ENCODE measurements around the gene SELENOO. TPM values are rescaled to one million over a fixed set of nuclear protein-coding genes. Genes with fewer than 3 reads are reported as not detected.

SELENOO gene
- total RNA-seq, 1 experiment from 2014 or later, result 9.4 TPM

DNA sequence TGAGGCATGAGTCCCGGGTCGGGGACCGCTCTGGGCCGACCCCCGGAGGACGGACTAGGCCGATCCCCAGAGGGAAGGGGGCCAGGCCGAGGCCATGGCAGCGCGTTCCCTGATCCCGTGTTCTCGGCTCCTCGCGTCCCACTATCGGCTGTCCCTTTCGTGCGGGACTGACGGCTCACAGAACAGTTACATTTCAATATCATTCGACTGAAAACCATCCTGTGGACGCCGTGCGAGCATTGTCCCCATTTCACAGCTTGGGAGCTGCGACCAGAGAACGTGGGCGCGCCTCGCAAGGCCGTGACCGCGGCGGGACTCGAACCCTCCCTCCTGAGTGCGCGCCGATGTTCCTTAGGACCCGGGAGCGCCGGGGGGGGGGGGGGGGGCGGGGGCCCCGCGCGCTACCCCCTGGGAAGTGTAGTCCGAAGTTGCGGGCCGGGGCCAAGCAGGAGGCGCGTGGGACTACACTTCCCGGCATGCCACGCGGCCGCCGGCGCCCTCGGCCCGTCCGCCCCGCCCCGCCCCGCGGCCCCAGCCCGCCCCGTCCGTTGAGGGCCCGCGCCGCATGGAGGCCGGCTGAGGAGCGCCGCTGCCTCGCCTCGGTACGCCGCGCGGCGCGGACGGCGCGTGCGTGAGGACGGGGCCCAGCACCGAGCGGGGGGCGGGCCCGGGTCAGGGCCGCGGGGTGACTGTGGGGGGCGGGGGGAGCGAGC is 15.3 kb upstream of the SELENOO start, which contains the start of gene TRABD:
TSS of gene TRABD (plus strand) at position 539 of the 713 bp plus-strand sequence. CDS start 7,148 bp downstream, outside the sequence.
- DNase-seq (ENCODE audit: low read depth), result peak; percentile 82

DNA sequence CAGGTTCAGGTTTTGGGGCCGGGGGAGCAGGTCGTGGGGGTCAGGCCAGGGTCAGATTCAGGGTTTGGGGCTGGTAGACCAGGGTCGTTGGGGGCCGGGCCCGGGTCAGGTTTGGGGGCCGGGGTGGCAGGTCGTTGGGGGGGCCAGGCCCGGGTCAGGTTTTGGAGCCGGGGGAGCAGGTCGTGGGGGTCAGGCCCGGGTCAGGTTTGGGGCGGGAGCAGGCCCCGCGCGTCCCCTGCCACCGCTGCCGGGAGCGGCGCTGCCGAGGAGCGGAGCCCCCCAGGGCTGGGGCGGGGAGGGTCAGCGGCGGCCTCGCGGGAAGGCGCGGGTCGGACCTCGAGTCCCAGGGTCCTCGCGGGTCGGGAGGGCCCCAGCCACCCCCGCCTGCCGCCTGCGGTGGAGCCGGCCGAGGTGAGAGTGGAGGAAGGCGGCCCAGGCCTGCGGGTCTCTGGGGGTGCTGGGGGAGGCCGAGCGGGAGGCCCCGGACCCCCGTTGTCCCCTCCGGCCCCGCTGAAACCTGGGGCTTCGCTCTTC is 14.6 kb upstream of the SELENOO start:
- no peak for DNase-seq (ENCODE audit: low read depth)

DNA sequence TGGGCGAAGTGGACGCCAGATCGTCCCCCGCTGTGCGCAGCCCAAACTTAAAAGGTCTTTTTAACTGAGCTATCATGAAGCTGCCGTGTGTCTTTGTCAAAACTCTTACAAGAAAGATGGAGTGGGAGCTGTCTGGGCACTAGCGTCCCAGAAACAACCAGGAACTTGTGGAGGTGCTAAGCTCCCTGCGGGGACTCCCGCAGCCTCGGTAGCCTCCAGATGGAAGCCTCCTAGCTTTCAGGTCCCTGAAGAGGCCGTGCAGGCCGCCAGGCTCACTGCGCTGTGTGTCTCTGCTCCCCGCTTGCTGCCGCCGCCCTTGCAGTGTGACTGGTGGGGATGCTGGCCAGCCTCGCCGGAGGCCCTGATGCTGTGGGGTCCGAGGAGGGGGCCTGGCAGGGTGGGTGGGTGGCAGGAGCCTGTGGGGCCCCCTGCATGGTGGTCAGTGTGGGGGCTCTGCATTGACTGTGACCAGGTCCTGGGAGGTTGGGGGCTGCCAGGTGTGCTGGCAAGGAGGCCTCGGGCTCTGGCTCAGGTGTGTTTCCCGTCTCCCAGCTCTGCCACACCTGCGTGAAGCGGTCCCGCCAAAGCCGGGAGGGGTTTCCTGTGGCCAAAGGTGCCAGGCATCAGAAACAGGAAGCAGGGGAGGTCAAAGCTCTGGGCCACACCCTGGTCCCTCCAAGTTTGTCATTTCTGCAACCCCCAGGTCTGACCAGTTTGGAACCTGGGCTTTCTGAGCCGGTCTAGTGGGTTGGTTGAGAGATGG is 13.9 kb upstream of the SELENOO start:
- DNase-seq (ENCODE audit: low read depth), result no peak

DNA sequence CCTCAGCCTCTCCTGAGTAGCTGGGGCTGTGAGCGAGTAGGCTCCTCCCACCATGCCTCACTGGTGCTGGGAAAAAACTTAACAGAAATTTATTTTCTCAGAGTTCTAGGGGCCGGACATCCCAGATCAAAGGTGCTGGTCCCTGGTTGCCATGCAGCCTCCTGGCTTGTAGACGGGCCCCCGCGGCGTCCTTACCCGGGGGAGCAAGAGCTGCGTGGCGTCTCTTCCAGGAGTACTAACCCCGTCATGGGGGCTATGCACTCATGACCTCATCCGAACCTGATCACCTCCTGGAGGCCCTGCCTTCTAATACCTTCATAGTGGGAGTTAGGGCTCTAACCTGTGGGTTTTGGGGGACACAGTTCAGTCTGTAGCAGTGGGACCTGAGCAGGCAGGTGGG is 12.5 kb upstream of the SELENOO start:
- no peak for DNase-seq (ENCODE audit: low read depth)

DNA sequence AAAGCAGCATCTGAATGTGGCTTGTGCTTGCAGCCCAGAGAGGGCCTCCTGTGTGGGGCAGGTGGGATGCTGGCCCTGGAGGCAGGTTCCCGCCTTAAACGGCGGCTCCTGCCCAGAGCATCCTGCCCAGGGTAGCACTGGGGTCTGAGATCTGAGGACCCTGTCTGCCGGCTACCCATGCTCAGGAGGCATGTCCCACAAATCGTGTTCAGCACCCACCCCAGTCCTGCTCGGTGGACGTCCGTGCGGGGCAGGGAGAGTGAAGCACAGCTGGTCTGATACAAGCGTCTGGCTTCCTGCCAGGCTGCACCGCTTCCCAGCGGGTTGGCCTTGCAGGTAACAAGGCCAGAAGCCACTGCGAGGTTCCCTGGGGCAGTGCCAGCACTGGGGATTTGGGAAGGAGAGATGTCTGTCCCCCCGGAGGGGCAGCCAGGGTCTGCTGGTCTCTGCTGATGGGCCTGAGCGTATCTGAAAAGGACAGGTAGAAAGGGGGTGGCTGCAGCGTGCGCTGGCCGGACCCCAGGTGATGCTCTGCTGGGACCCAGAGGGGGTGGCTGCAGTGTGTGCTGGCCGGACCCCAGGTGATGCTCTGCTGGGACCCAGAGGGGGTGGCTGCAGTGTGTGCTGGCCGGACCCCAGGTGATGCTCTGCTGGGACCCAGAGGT is 11.5 kb upstream of the SELENOO start:
- no peak for DNase-seq (ENCODE audit: low read depth)

DNA sequence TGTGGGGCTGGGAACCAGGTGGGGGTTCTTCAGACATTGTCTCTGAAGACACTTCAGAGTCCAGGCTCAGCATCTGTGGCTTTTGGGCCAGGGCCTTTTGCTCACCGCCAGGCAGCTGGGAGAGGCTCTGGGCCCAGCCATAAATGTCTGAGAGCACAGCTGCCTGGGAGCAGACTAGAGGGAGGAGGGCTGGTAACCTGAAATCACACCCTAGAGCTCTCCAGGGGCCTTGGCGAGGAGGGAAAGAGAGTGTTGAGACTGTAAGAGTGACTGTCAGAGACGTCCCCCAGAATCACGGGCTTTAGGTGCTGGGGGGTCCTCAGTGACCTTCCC is 11.0 kb upstream of the SELENOO start:
- no peak for DNase-seq (ENCODE audit: low read depth)

DNA sequence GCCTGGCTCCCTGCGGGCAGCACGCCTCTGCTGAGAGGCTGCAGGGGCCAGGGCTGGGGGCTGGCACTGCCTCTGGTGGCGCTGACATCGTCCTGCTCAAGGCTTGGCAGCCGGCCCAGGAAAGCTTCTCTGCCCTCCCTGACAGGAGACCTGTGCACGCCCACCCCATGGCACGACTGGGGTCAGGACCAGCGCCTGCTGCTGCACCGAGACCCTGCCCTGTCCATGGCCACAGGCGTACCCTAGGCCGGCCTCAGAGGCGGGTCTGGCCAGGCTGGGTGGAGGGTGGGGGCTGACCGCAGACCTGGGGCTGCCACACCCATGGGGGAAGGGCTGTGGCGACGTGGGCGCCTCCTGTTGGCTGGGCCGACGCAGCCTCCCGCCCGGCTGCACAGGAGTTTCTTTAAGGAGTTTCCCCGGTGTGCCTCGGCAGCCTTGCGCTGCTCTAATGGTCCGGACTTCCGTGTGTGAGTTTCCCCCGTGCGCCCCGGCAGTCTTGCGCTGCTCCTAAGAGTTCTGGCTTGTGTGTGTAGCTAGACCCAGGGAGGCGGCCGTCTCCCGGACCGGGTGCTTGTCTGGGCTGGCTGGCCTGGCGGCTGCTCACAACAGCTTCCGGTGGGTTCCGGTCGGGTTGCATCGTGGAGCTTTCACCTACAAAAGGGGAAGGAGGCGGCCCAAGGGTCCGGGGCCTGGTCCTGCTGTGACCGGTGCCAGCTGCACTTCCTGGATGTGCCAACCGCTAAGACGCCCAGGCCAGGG is 10.4 kb upstream of the SELENOO start:
- DNase-seq (ENCODE audit: low read depth), result no peak

DNA sequence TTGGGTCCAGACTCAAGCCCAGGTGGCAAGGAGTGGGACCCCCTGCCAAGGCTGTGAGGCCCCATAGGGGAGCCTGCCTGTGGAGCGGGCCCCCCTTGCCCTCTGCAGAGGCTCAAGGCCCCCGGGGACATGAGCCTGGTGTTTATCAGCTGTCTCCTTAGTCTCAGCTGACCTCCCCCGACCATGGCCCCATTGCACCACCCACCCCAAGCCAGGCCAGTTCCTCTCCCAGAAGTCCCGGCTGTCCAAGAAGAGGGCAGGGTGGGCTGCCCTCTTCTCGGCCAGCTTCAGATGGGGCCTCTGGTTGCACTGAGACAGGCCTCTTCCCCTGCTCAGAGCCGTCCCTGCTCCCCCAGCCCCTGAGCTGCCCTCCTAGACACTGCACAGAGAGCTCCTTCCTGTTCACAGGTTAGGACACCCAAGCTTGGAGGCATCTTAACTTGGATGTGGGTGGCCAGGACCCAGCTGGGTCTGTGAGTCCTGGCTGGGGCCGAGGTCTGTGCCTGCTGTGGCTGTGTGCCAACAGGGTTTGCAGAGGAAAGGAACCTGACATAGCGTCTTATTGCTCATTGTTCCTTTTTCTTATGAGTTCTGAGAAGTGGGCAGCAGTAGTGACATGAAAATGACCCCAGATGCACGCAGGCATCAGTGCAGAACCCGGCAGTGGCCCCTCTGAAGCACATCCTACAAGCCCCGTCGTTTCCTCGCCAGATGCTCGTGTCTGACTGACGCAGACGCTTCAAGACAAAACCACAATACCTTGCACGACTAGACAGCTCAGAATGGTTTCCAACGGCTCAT is 9.7 kb upstream of the SELENOO start:
- DNase-seq (ENCODE audit: low read depth), result no peak

DNA sequence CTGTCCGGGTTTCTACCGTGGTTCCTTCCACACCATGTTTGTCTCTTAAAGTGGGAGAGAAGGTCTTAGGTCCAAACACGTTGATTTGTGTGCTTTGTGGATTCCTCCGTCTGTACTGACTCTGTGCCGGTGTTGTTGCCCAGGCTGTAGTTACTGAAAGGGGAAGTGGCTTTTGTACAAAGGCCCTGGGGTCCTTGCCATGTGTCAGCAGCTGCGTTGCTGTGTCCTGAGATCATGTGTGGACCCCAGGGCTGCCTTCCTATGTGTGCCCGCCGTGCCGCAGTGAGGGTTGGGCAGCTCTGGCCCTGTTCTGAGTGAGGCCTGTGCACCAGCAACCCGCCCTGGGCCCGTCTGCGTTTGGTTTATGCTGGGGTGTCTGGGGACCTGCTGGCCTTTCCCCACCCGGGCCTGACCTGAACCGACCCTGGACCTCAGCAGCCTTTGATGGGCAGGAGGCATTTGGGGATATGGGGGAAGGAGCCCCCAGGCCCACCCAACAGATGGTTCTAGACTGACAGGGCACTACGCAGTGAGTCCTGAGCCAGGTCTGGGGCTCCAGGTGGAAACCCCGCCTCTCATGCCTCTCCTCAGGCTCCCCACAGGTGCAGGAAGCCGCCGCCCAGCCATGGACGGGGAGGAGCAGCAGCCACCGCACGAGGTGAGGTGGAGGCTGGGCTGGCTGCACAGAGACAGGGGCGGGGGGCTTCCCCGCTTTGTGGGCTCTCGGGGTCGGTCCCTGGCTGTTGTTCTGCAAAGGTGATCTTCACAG is 8.2 kb upstream of the SELENOO start:
- DNase-seq (ENCODE audit: low read depth), result no peak

DNA sequence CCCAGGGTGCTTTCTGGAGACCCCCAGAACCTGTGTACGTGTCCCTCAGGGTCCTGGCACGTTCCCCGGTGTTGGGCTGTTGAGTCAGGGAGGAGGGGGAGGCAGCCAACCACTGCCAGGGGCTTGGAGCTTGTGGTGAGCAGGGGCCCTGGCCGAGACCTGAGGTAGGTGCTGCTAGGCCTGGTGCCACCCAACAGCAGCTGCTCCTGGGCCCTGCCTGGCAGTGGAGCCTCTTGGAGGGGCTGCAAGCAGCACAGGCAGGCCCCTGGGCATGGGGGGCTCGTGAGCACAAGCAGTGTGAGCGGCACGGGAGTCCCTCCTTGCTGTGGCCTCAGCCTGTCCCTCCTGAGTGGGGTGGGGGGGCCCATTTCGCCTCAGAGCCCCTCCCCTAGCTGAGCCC is 7.2 kb upstream of the SELENOO start:
- no peak for DNase-seq (ENCODE audit: low read depth)

DNA sequence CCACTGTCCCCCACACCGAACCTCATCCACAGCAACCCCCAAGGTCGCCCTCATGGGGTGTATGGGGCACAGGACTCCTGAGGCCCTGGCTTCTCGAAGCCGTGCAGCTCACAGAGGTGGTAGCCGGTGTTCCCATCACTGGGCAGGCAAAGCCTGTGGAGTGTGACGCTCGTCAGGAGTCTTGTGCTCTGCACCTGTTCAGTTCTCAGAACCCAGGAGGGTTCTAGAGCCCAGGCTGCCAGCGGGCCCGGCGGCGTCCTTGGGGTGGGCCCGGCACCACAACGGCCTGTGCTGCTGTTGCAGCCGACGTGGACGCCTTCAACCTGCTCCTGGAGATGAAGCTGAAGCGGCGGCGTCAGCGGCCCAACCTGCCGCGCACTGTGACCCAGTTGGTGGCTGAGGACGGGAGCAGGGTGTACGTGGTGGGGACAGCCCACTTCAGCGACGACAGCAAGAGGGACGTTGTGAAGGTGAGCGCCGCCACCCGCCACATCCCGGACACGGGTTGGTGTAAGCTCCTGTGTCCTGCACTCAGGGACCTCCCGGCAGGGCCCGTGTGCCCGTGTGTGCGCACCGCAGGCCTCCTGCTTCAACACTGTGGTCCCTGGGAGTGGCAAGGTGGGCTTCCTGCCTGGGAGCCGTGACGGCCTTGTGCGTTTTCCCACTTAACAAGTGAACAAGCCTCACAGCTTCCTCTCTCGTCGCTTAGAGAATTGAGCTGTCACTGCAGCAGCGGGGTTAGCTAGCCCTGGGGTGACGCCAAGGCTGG is 6.6 kb upstream of the SELENOO start:
- no peak for DNase-seq (ENCODE audit: low read depth)

DNA sequence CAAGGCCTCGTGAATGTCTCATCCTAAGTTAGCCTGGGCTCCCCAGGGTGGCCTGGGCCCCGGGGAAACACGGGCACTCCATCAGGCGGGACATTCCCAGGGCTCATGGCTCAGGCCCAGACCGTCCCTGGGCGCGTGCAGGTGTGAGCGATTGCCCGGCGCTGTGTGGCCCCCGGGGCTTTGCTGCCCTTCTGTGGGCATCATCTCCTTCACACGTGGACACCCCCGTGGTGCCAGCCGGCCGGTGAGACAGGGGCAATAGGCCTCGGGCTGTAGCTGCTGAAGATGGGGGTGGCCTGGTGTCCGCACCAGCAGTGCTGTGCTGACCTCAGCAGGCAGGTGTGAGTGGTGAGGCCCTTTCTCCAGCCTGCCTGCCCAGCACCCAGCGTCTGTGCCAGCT is 4.6 kb upstream of the SELENOO start:
- no peak for DNase-seq (ENCODE audit: low read depth)

DNA sequence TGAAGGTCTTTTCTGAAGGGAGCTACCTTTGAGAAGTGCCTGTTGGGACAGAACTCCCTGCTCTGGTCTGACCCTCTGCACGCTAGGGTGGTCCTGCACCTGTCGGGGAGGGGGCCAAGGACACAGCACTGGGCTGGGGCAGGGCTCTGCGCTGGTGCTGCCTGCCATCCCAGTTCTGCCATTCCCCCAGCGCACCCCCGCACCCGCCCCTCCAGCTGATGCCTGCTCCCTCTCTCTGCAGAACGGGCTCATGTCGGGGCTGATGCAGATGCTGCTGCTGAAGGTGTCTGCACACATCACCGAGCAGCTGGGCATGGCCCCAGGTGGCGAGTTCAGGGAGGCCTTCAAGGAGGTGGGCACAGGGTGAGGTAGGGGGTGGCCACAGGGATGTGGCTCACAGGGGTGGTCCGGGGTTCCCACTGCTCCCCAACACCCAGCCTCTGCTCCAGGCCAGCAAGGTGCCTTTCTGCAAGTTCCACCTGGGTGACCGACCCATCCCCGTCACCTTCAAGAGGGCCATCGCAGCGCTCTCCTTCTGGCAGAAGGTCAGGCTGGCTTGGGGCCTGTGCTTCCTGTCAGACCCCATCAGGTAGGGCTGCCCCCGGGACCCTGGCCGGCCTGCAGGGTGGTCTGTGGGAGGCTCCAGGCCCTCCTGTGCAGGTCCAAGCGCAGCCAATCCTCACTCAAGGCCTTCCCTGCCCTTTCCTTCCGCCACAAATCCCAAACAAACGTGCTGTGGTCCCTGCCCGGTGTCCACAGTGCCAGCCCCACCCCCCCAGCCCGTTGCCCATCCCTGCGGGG is 3.6 kb upstream of the SELENOO start:
- no peak for DNase-seq (ENCODE audit: low read depth)

DNA sequence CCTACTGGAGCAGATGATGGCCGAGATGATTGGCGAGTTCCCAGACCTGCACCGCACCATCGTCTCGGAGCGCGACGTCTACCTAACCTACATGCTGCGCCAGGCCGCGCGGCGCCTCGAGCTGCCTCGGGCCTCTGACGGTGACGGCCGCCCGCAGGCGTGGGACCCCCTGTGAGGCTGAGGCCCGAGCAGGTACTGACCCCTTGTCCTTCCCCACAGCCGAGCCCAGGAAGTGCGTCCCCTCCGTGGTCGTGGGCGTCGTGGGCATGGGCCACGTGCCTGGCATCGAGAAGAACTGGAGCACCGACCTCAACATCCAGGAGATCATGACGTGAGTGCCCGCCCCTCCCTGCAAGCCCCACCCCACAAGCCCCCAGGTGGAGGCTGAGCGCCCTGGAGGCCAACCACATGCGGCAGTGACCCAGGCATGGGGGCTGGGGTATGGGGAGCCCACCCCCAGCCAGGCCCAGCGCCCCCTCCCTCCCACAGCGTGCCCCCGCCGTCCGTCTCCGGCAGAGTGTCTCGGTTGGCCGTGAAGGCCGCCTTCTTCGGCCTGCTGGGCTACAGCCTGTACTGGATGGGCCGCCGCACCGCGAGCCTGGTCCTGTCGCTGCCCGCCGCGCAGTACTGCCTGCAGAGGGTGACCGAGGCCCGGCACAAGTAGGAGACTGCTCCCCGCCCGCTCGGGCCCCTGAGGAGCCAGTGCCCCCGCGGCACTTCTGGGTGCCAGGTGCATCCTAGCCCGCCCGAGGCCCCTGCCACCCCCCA is 2.8 kb upstream of the SELENOO start:
- DNase-seq (ENCODE audit: low read depth), result no peak

DNA sequence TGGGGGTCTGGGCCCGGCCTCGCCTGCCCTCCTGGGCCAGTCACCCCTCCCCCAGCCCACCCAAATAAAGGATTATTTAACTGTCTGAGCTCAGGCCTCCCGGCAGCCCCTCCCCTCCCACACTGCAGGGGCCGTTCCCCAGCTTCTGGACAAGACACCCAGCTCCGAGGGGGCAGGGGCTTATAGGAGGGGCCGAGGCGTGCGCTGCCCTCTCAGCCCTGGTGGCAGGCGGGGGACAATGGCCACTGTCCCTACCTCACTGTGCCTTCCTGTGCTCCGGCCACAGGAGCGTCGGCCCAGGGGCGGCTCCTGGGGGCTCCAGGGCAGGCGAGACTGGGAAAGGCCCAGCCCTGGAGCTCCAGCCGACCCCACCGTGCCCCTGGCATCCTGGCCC is 2.2 kb upstream of the SELENOO start:
- no peak for DNase-seq (ENCODE audit: low read depth)

DNA sequence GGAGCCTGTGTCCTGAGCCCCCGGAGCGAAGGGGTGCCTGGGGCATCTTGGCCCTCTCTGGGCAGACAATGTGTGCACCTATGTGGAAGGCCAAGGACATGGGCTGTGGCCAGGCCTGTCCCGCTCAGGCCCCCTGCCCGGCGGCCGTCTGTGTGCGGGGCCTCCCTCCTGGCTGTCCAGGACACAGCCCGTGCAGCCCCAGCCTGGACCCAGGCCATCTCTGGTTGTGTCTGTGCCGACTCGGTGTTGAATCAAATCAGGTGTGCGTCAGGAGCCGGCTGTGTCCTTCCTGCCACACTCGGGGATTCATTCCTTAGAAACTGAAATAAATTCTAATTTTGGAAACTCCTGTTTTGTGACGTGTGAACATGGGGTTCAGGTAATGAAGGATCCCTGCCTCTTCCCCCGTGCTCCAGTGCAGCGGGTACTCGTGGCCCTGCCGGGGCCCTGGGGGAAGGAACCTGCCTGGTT is 1.5 kb upstream of the SELENOO start:
- no peak for DNase-seq (ENCODE audit: low read depth)

DNA sequence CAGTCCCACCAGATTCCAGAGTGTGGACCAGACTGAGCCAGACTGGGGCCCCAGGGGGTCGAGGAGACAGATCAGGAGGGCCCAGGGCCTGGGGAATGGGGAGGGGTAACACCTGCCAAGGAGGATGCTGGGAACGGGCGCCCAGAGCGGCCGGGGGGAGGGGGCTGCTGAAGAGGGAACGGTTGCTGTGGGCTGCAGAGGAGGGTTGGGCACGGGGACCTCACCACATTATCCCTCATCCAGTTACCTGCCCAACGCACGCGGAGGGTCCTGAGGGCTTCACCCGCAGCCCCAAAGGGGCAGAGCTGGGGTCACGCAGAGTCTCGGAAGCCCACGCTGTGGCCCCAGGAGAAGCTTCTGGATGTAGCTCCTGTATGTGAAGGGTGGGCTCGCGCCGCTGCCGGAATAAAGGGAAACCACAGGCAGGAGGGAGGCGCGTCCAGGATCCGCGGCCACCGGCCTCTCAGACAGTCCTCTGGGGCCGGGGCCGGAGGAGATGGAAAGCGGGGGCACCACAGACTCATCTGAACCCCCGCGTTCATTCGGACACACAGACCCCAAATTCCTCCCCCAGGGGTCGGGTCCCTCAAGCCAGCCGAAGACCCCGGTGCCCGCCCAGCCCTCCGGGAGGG is 866 bp upstream of the SELENOO start:
- DNase-seq (ENCODE audit: low read depth), result peak; percentile 14
